ENCODE measurements around the gene PGBD2. TPM values are rescaled to one million over a fixed set of nuclear protein-coding genes. Genes with fewer than 3 reads are reported as not detected.

The PGBD2 gene
- total and polyA plus RNA-seq, 9 of the 15 experiments (the other 6 are each of a cell fraction or from before 2014, with no cell fraction given) = 11.9 to 21.8 (median 14.7) TPM

DNA sequence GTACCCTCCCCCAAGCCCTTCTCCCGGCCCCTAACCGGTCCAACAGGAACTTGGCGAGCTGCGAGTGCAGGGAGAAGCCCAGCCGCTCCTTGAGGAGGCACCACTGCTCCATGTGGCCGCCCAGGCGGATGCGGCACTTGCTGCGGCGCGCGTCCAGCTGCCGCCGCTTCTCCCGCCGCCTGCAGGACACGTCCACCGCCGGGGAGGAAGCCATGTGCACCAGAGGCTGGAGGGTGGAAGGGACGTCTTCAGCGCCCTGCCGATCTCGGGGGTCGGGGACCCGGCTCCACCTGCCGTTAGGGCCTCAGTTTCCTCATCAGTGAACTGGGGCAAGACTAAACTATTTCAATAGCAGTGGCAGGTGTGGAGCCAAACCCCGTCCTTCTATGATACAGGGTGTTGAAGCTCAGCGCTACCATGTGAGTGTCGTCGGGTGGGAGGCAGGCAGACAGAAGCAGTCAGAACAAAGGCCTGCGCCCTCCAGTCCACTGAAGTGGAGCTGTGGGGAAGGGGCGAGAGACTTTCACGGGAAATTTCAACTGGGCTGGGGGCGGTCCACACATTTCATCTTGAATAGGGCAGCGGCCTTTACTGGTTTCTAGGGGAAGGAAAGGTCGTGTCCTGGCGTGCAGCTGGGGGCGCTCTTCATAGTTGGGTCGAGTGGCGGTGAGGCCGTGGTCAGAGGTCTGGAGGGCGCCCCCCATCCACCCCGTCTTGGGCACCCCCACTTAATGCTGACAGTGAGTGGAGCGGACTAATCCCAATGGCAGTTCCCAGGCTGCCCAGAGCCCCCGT lies 47.7 kb upstream of the PGBD2 start (continued):
- TF ChIP-seq NR4A1 (CRISPR knock-in tag; IDR thresholded peaks at IDR 0.05) (no peak), NR4A1 (tag; IDR thresholded peaks at IDR 0.05) (peak; percentile 55), ARHGAP35 (IDR thresholded peaks at IDR 0.05; ENCODE audit: partially characterized antibody) (no peak), ZBED1 (IDR thresholded peaks at IDR 0.05) (no peak; the same call in 1 of the 2 replicates), COPS2 (conservative IDR thresholded peaks at IDR 0.05) (no peak), ZNF717 (CRISPR knock-in tag; IDR thresholded peaks at IDR 0.05) (no peak), SMAD3 (CRISPR knock-in tag; conservative IDR thresholded peaks at IDR 0.05) (0 out of 2 replicates have a peak, but pooled peaks have one; percentile 31), ZNF445 (CRISPR knock-in tag; IDR thresholded peaks at IDR 0.05; ENCODE audit: low read depth) (no peak), MTF1 (CRISPR knock-in tag; IDR thresholded peaks at IDR 0.05; ENCODE audit: borderline replicate concordance) (no peak), GATA2 (CRISPR knock-in tag; IDR thresholded peaks at IDR 0.05) (no peak)
- TF ChIP-seq, protein P1, sequence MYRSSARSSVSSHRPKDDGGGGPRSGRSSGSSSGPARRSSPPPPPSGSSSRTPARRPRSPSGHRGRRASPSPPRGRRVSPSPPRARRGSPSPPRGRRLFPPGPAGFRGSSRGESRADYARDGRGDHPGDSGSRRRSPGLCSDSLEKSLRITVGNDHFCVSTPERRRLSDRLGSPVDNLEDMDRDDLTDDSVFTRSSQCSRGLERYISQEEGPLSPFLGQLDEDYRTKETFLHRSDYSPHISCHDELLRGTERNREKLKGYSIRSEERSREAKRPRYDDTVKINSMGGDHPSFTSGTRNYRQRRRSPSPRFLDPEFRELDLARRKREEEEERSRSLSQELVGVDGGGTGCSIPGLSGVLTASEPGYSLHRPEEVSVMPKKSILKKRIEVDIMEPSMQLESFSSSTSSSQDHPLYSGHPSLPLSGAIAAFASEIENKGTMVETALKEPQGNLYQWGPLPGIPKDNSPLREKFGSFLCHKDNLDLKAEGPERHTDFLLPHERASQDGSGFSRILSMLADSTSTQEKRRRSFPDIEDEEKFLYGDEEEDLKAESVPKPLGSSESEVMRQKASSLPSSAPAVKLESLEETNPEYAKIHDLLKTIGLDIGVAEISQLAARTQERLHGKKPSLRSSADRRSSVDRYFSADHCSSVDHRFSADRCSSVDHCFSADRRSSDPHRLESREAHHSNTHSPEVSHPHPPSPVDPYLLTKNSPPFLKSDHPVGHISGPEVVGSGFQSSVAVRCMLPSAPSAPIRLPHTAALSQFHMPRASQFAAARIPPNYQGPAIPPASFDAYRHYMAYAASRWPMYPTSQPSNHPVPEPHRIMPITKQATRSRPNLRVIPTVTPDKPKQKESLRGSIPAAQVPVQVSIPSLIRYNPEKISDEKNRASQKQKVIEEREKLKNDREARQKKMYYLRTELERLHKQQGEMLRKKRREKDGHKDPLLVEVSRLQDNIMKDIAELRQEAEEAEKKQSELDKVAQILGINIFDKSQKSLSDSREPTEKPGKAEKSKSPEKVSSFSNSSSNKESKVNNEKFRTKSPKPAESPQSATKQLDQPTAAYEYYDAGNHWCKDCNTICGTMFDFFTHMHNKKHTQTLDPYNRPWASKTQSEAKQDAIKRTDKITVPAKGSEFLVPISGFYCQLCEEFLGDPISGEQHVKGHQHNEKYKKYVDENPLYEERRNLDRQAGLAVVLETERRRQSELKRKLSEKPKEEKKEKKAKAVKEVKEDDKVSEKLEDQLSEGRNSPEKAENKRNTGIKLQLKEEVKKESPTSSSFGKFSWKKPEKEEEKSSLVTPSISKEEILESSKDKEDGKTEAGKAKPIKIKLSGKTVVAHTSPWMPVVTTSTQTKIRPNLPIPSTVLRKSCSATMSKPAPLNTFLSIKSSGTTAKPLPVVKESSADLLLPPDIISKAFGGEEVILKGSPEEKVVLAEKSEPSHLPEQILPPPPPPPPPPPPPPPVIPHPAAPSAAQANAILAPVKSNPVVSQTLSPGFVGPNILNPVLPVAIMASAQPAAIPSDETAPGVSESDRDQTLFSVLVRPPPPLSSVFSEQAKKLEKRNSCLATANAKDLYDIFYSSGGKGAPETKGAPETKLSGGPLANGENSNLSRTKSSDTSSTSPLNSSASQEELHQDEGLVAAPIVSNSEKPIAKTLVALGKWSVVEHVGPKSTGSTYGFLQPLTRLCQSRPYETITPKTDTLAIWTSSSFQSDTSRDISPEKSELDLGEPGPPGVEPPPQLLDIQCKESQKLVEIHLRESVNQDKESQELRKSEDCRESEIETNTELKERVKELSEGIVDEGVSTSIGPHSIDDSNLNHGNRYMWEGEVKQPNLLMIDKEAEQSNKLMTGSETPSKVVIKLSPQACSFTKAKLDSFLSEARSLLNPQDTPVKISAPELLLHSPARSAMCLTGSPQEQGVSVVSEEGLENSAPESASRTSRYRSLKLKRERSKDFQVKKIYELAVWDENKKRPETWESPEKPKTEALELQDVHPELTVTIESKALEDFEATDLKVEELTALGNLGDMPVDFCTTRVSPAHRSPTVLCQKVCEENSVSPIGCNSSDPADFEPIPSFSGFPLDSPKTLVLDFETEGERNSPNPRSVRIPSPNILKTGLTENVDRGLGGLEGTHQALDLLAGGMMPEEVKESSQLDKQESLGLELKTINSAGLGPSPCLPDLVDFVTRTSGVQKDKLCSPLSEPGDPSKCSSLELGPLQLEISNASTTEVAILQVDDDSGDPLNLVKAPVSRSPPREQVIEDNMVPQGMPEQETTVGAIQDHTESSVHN (IDR thresholded peaks at IDR 0.05; ENCODE audit: borderline replicate concordance in 1 of 2, low read depth in 1 of 2) = no peak
- TF ChIP-seq, protein P2, sequence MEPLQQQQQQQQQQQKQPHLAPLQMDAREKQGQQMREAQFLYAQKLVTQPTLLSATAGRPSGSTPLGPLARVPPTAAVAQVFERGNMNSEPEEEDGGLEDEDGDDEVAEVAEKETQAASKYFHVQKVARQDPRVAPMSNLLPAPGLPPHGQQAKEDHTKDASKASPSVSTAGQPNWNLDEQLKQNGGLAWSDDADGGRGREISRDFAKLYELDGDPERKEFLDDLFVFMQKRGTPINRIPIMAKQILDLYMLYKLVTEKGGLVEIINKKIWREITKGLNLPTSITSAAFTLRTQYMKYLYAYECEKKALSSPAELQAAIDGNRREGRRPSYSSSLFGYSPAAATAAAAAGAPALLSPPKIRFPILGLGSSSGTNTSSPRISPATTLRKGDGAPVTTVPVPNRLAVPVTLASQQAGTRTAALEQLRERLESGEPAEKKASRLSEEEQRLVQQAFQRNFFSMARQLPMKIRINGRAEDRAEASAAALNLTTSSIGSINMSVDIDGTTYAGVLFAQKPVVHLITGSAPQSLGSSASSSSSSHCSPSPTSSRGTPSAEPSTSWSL (CRISPR knock-in tag; IDR thresholded peaks at IDR 0.05; ENCODE audit: borderline replicate concordance) = no peak
- TF ChIP-seq, protein P3, sequence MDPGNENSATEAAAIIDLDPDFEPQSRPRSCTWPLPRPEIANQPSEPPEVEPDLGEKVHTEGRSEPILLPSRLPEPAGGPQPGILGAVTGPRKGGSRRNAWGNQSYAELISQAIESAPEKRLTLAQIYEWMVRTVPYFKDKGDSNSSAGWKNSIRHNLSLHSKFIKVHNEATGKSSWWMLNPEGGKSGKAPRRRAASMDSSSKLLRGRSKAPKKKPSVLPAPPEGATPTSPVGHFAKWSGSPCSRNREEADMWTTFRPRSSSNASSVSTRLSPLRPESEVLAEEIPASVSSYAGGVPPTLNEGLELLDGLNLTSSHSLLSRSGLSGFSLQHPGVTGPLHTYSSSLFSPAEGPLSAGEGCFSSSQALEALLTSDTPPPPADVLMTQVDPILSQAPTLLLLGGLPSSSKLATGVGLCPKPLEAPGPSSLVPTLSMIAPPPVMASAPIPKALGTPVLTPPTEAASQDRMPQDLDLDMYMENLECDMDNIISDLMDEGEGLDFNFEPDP (CRISPR knock-in tag; IDR thresholded peaks at IDR 0.05) = no peak
